Measurements from ENCODE around the gene MED27.

- TF ChIP-seq CTCF (IDR thresholded peaks at IDR 0.05): no peak
- TF ChIP-seq SIN3A (IDR thresholded peaks at IDR 0.05; ENCODE audit: borderline replicate concordance, insufficient read depth, low read depth, low read length): no peak
- TF ChIP-seq POLR2AphosphoS5 (IDR thresholded peaks at IDR 0.05; ENCODE audit: low read depth, low read length): no peak
These were observed 81.9 kb downstream of the MED27 start for GRCh38 chr9:131997779-131998178.

Data from Panc1 (cell line).